HL-60 (cell line): ENCODE data around the gene HTRA1.

ENCODE experiments used
- DNase-seq, 2 experiments: peaks; one replicate each; pipeline ENCODE4 v3.0.0-alpha.2; 2010 to 2020; ENCODE audit warnings: low read depth in 1 of 2, low spot score in 1 of 2
- H3K27ac ChIP-seq: fragments of 250-450 bp; sonication (Bioruptor Pico); replicated peaks from 2 replicates; pipeline ENCODE4 v1.5.1; 2020; ENCODE audit warnings: mild to moderate bottlenecking, moderate library complexity
- H3K27me3 ChIP-seq: fragments of 250-450 bp; sonication (Bioruptor Pico); 2 replicates; pipeline ENCODE4 v1.5.1; 2021; ENCODE audit warnings: mild to moderate bottlenecking, moderate library complexity; ENCODE audit not compliant: insufficient read depth, poor library complexity, severe bottlenecking
- H3K4me3 ChIP-seq: replicated peaks from 2 replicates; pipeline ENCODE4 v1.5.1; 2011; ENCODE audit warnings: mild to moderate bottlenecking, control low read depth, low read length; ENCODE audit not compliant: insufficient read depth
- GABPA ChIP-seq: IDR thresholded peaks from 2 replicates; pipeline ENCODE4 v1.6.1; 2012; ENCODE audit warnings: low read depth
- POLR2AphosphoS5 ChIP-seq: IDR thresholded peaks from 2 replicates; pipeline ENCODE4 v1.6.1; 2012; ENCODE audit warnings: low read depth
- REST ChIP-seq: IDR thresholded peaks from 2 replicates; pipeline ENCODE4 v1.6.1; 2012; ENCODE audit warnings: low read depth; ENCODE audit not compliant: insufficient replicate concordance
- SPI1 ChIP-seq: IDR thresholded peaks from 2 replicates; pipeline ENCODE4 v1.6.1; 2012; ENCODE audit warnings: low read depth, mild to moderate bottlenecking, borderline replicate concordance
- TF ChIP-seq, protein P1 (sequence below): IDR thresholded peaks from one replicate; pipeline ENCODE4 v1.5.1; 2011; ENCODE audit warnings: low read length, control low read depth, inconsistent platforms; ENCODE audit not compliant: insufficient read depth

Gene HTRA1

GRCh38 chr10:122461729-122462532, 578 bp downstream of the HTRA1 start:
- H3K27ac ChIP-seq: no peak overlapping the region
- H3K4me3 ChIP-seq: no peak overlapping the region
- no peak for DNase-seq
- H3K27me3 ChIP-seq: peaks cover 42% of the 10 kb centered on the region
- TF ChIP-seq GABPA (no peak), POLR2AphosphoS5 (no peak), SPI1 (no peak), REST (no peak)
- TF ChIP-seq, protein P1, sequence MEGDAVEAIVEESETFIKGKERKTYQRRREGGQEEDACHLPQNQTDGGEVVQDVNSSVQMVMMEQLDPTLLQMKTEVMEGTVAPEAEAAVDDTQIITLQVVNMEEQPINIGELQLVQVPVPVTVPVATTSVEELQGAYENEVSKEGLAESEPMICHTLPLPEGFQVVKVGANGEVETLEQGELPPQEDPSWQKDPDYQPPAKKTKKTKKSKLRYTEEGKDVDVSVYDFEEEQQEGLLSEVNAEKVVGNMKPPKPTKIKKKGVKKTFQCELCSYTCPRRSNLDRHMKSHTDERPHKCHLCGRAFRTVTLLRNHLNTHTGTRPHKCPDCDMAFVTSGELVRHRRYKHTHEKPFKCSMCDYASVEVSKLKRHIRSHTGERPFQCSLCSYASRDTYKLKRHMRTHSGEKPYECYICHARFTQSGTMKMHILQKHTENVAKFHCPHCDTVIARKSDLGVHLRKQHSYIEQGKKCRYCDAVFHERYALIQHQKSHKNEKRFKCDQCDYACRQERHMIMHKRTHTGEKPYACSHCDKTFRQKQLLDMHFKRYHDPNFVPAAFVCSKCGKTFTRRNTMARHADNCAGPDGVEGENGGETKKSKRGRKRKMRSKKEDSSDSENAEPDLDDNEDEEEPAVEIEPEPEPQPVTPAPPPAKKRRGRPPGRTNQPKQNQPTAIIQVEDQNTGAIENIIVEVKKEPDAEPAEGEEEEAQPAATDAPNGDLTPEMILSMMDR: no peak

DNA sequence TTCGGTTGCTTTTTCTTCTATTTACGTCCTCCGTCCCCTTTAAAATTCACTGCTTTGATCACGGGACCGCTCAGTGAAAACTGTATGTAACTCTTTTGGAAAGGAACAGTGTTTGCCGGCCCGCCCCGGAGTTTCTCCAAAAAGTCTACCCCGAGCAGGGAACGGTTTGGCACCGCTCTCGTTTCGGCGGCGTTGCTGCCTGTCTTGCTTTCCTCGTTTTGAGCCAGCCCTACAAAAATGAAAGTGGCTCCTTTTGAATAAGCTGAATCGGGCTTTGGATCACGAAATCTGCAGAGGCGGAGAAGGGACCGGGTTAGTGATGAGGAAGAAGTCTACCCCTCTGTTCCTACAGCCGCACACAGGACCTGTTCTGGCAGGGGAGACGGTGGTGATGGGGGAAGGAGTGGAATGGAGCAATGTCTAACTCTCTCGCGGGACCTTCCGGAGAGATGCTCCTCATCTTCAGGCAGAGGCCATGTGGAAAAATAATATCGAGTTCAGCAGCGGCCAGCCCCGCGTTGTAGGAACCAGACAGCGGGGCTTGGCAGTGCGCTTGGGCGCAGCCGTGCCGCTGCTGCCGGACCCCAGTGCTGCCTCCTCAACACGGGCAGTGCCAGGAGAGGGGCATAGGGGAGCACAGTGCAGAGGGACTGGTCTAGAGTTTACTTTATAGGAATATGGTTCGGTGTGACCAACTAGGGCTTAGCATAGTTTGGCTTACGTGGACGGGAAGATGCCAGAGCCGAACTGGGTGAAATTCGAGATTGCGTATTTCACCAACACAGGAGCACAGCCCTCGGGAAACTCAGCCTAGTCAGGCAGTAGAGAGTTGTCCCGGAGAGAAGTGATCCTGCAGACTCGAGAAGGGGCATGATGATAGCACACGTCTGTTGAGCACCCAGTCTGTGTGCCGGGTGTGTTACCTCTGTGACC, 1.4 kb downstream of the HTRA1 start:
- TF ChIP-seq, protein P1: no peak
- no peak for TF ChIP-seq GABPA
- no peak overlapping the region for H3K27ac ChIP-seq
- peaks cover 40% of the 10 kb centered on the region for H3K27me3 ChIP-seq
- no peak for DNase-seq
- H3K4me3 ChIP-seq: no peak overlapping the region

- peaks cover 42% of the 10 kb centered on the region for H3K27me3 ChIP-seq
- no peak overlapping the region for H3K27ac ChIP-seq
- DNase-seq: no peak
- H3K4me3 ChIP-seq: no peak overlapping the region
- TF ChIP-seq GABPA (no peak), REST (no peak), POLR2AphosphoS5 (no peak), SPI1 (no peak)
- TF ChIP-seq, protein P1: no peak
Measured at GRCh38 chr10:122463466-122464249, 2.3 kb downstream of the HTRA1 start.
